Nephron (organoid): ENCODE measurements around the gene LRRC61.
"Not testable (repeated sequence)": the region's sequence is repeated elsewhere in the genome, so short reads cannot be mapped to it uniquely, and the experiment has no call there.

Experiments used
- H3K27ac Mint-ChIP-seq, 3 experiments: 2 replicates each; pipeline ENCODE4 v1.8.0; 2020; ENCODE audit warnings: mixed read lengths in 3 of 3, mild to moderate bottlenecking in 2 of 3, moderate library complexity in 1 of 3
- H3K27me3 Mint-ChIP-seq: 2 replicates; pipeline ENCODE4 v1.8.0; 2021; ENCODE audit warnings: low read depth, mild to moderate bottlenecking, moderate library complexity, mixed read lengths
- H3K36me3 Mint-ChIP-seq: 2 replicates; pipeline ENCODE4 v1.8.0; 2020; ENCODE audit warnings: low read depth, mixed read lengths
- H3K4me1 Mint-ChIP-seq: 2 replicates; pipeline ENCODE4 v1.8.0; 2020; ENCODE audit warnings: mixed read lengths
- H3K4me3 Mint-ChIP-seq, 3 experiments: 2 replicates each; pipeline ENCODE4 v1.8.0; 2020; ENCODE audit warnings: mild to moderate bottlenecking in 3 of 3, mixed read lengths in 3 of 3, moderate library complexity in 2 of 3
- H3K9me3 Mint-ChIP-seq: 2 replicates; pipeline ENCODE4 v1.8.0; 2020; ENCODE audit warnings: mixed read lengths
- CTCF ChIP-seq, 3 experiments: fragments of 200-600 bp; sonication (generic); IDR thresholded peaks; one replicate each; pipeline ENCODE4 v1.5.0; 2021; ENCODE audit warnings: antibody characterized with exemption in 3 of 3; ENCODE audit not compliant: unreplicated experiment in 3 of 3

LRRC61 gene

GRCh38 chr7:150295027-150295426 lies 28.1 kb upstream of the LRRC61 start:
- H3K4me3 Mint-ChIP-seq, H3K36me3 Mint-ChIP-seq, H3K27me3 Mint-ChIP-seq, H3K4me1 Mint-ChIP-seq, H3K9me3 Mint-ChIP-seq, H3K27ac Mint-ChIP-seq: not testable (repeated sequence)

GRCh38 chr7:150295614-150296013 lies 27.5 kb upstream of the LRRC61 start:
- not testable (repeated sequence) for H3K4me1 Mint-ChIP-seq, H3K27me3 Mint-ChIP-seq, H3K4me3 Mint-ChIP-seq, H3K36me3 Mint-ChIP-seq, H3K9me3 Mint-ChIP-seq, H3K27ac Mint-ChIP-seq

GRCh38 chr7:150296802-150297201 lies 26.4 kb upstream of the LRRC61 start:
- H3K4me3 Mint-ChIP-seq, H3K27ac Mint-ChIP-seq, H3K9me3 Mint-ChIP-seq, H3K4me1 Mint-ChIP-seq, H3K36me3 Mint-ChIP-seq, H3K27me3 Mint-ChIP-seq: not testable (repeated sequence)

GRCh38 chr7:150297978-150298377 lies 25.2 kb upstream of the LRRC61 start:
- H3K27me3 Mint-ChIP-seq, H3K4me3 Mint-ChIP-seq, H3K9me3 Mint-ChIP-seq, H3K36me3 Mint-ChIP-seq, H3K27ac Mint-ChIP-seq, H3K4me1 Mint-ChIP-seq: not testable (repeated sequence)

- H3K4me3 Mint-ChIP-seq, H3K27ac Mint-ChIP-seq, H3K4me1 Mint-ChIP-seq, H3K36me3 Mint-ChIP-seq, H3K9me3 Mint-ChIP-seq: not testable (repeated sequence)
- peaks cover 15% of the 10 kb centered on the region for H3K27me3 Mint-ChIP-seq
Observed at GRCh38 chr7:150302908-150303310, 20.2 kb upstream of the LRRC61 start.

GRCh38 chr7:150304499-150305258 lies 18.5 kb upstream of the LRRC61 start:
- not testable (repeated sequence) for H3K36me3 Mint-ChIP-seq, H3K9me3 Mint-ChIP-seq, H3K4me3 Mint-ChIP-seq, H3K4me1 Mint-ChIP-seq, H3K27ac Mint-ChIP-seq
- peaks cover 15% of the 10 kb centered on the region for H3K27me3 Mint-ChIP-seq

GRCh38 chr7:150305259-150305902 lies 17.8 kb upstream of the LRRC61 start:
- H3K27me3 Mint-ChIP-seq: peaks cover 15% of the 10 kb centered on the region
- not testable (repeated sequence) for H3K4me3 Mint-ChIP-seq, H3K9me3 Mint-ChIP-seq, H3K27ac Mint-ChIP-seq, H3K4me1 Mint-ChIP-seq, H3K36me3 Mint-ChIP-seq

GRCh38 chr7:150305903-150306284 lies 17.3 kb upstream of the LRRC61 start:
- not testable (repeated sequence) for H3K27ac Mint-ChIP-seq, H3K4me3 Mint-ChIP-seq, H3K9me3 Mint-ChIP-seq, H3K4me1 Mint-ChIP-seq, H3K36me3 Mint-ChIP-seq
- H3K27me3 Mint-ChIP-seq: peaks cover 14% of the 10 kb centered on the region

- not testable (repeated sequence) for H3K4me3 Mint-ChIP-seq, H3K27ac Mint-ChIP-seq, H3K36me3 Mint-ChIP-seq, H3K4me1 Mint-ChIP-seq, H3K9me3 Mint-ChIP-seq
- peaks cover 12% of the 10 kb centered on the region for H3K27me3 Mint-ChIP-seq
Observed at GRCh38 chr7:150306377-150306776, 16.8 kb upstream of the LRRC61 start.

- H3K27me3 Mint-ChIP-seq: peaks cover 12% of the 10 kb centered on the region
- no peak for TF ChIP-seq CTCF (IDR thresholded peaks at IDR 0.05; ENCODE audit: unreplicated experiment in 3 of 3)
- H3K9me3 Mint-ChIP-seq: no peaks in the 10 kb centered on the region
- no peak overlapping the region for H3K4me3 Mint-ChIP-seq
- H3K36me3 Mint-ChIP-seq: no peaks in the 10 kb centered on the region
- no peak overlapping the region for H3K27ac Mint-ChIP-seq
- peaks cover 4% of the 10 kb centered on the region for H3K4me1 Mint-ChIP-seq
Observed at GRCh38 chr7:150307129-150307528, 16.0 kb upstream of the LRRC61 start.
